ENCODE results near the gene ZCCHC7. TPM values are rescaled to one million over a fixed set of nuclear protein-coding genes. Genes with fewer than 3 reads are reported as not detected.

ZCCHC7 gene
- total and polyA plus RNA-seq, 2 of the 8 experiments (the other 6 are each of a cell fraction or from before 2014, with no cell fraction given): 12.2 to 27.5 TPM

DNA sequence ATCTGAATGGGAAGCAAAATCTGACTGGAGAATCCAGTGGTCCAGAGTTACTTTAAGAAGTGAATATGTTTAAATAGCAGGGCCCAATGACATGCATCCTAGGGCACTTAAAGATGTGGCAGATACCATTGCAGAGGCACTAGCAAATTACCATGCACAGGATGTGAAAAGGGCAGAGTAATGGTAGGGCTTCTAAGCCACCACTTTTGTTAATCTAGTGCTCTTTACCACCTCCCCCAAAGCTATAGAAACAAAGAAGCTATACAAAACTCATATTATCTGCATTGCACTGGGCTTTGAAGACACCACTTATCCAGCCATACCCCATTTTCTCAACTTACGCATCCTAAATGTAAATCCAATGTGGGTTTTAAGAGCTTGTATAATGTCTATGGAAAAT lies 81.2 kb downstream of the ZCCHC7 start:
- H3K23me2 ChIP-seq (ENCODE audit: low read depth, low read length): no peaks in the 10 kb centered on the region
- no peaks in the 10 kb centered on the region; a peak in 2 of 8 replicates for H3K36me3 ChIP-seq (ENCODE audit: control insufficient read depth in 2 of 4, insufficient read depth in 4 of 4, low read length in 3 of 4)
- H4K91ac ChIP-seq (replicated peaks; ENCODE audit: insufficient read length, low read length): no peak overlapping the region
- FAIRE-seq (no peak), DNase-seq (ENCODE audit: low read depth in 1 of 2, low spot score in 2 of 2) (no peak)
- H2BK5ac ChIP-seq (ENCODE audit: low read depth, low read length): no peak overlapping the region
- 0 out of 4 replicates have a peak, but pooled peaks cover 0 to 3% of the 10 kb centered on the region in 2 experiments for H3K9me3 ChIP-seq (ENCODE audit: insufficient read depth in 2 of 2, low read depth in 1 of 2, low read length in 1 of 2)
- no peak overlapping the region for H3K14ac ChIP-seq (ENCODE audit: insufficient read length)
- H2BK20ac ChIP-seq (ENCODE audit: low read length): no peak overlapping the region
- H4K8ac ChIP-seq (ENCODE audit: extremely low read depth, insufficient read depth, low read length): no peak overlapping the region
- H3K4ac ChIP-seq (replicated peaks; ENCODE audit: insufficient read length, low read depth, low read length): no peak overlapping the region
- no peak overlapping the region for H2BK120ac ChIP-seq (replicated peaks; ENCODE audit: low read depth, low read length)
- no peak overlapping the region for H3K4me2 ChIP-seq (ENCODE audit: insufficient read depth in 1 of 2, low read depth in 2 of 2, low read length in 2 of 2)
- 84% methylated on average over 1 of the region's 1 CpG; no CpG with 5 or more reads in 1 of the 2 experiments for WGBS, 2 experiments (ENCODE audit: extremely low coverage in 1 of 2, insufficient coverage in 1 of 2, insufficient read length in 1 of 2, insufficient replicate concordance in 2 of 2, low coverage in 1 of 2, low lambda C conversion rate in 2 of 2, missing lambda C conversion rate in 1 of 2)
- no peak overlapping the region for H3K9ac ChIP-seq (replicated peaks in 1 of 4; ENCODE audit: extremely low read depth in 1 of 4, low read depth in 3 of 4, low read length in 3 of 4)
- no peak overlapping the region for H3K27ac ChIP-seq (ENCODE audit: low read depth, low read length)
- H2AFZ ChIP-seq (ENCODE audit: low read length): no peak overlapping the region
- TF ChIP-seq SRF (IDR thresholded peaks at IDR 0.05; ENCODE audit: low read depth, low read length) (no peak), TAF1 (IDR thresholded peaks at IDR 0.05; ENCODE audit: low read depth, low read length) (no peak), CHD2 (IDR thresholded peaks at IDR 0.05; ENCODE audit: low read length) (no peak), SP4 (IDR thresholded peaks at IDR 0.05; ENCODE audit: low read length) (no peak)
- no peak overlapping the region for H2BK15ac ChIP-seq (ENCODE audit: low read length)
- no peak overlapping the region for H3K18ac ChIP-seq (ENCODE audit: extremely low read depth, low read length)
- no peak overlapping the region for H3K56ac ChIP-seq (replicated peaks; ENCODE audit: insufficient read length, low read depth, low read length)
- POLR2A ChIA-PET (ENCODE audit: partially characterized antibody): interaction anchor here (0.7 to 1.7 kb wide), 5 partner anchors 10 to 162 kb away, joined by 3 read pairs; no protein-coding TSS in a partner anchor
- H3K79me1 ChIP-seq (ENCODE audit: low read depth, low read length): no peaks in the 10 kb centered on the region; the same call in 1 of the 2 replicates
- H3K4me1 ChIP-seq (replicated peaks in 1 of 4; ENCODE audit: control insufficient read depth in 3 of 4, insufficient read depth in 4 of 4, low read length in 3 of 4): peaks cover 2 to 25% (median 9%) of the 10 kb centered on the region in 4 experiments; a peak in 6 of 7 replicates
- peaks cover 0 to 21% of the 10 kb centered on the region in 2 experiments; a peak in 3 of 4 replicates for H3K79me2 ChIP-seq (ENCODE audit: control insufficient read depth in 1 of 2, insufficient read depth in 2 of 2, low read length in 2 of 2)
- H4K5ac ChIP-seq (ENCODE audit: insufficient read length, low read depth, low read length): no peak overlapping the region
- H2AK5ac ChIP-seq (ENCODE audit: low read depth, low read length): no peak overlapping the region
- H3K23ac ChIP-seq (ENCODE audit: insufficient read length): no peak overlapping the region
- H2BK12ac ChIP-seq (ENCODE audit: low read depth, low read length): no peak overlapping the region
- H3K27me3 ChIP-seq (replicated peaks in 1 of 4; ENCODE audit: control insufficient read depth in 3 of 4, extremely low read depth in 1 of 4, insufficient read depth in 3 of 4, low read length in 3 of 4): no peaks in the 10 kb centered on the region
- H3K4me3 ChIP-seq (ENCODE audit: extremely low read depth in 1 of 4, insufficient read depth in 2 of 4, low read depth in 3 of 4, low read length in 4 of 4): no peak overlapping the region
- CTCF ChIA-PET (ENCODE audit: partially characterized antibody): interaction anchor here (0.9 kb wide), 1 partner anchor 205 kb away, joined by 3 read pairs; no protein-coding TSS in a partner anchor
- peaks cover 0 to 2% of the 10 kb centered on the region in 2 experiments for H4K20me1 ChIP-seq (replicated peaks in 1 of 2; ENCODE audit: control insufficient read depth in 1 of 2, insufficient read depth in 2 of 2, low read length in 2 of 2)
